Measurements from ENCODE around the gene SPEG. TPM values are rescaled to one million over a fixed set of nuclear protein-coding genes. Genes with fewer than 3 reads are reported as not detected.

SPEG gene
- total RNA-seq, 1 experiment from 2014 or later, result 23.3 TPM

DNA sequence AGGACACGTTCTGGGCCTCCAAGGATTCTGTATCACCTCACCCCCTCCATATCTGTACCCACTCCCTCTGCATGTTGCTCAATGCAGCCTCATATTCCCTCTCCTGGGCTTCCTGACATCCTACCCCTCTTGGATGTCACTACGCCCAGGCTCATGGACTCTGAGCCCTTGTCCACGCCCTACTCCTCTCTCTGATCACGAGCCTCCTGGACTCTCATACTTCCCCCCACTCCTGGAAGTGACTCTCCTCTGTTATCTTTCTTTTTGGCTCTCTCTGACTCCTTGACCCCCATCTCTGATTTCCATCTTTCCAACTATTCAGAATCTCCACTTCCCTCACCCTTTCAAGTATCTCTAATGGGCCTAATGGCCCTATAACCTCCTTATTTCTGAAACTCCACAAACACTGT lies 111.3 kb downstream of the SPEG start:
- CTCF ChIA-PET, result interaction anchor here (1.0 to 2.0 kb wide), 2 partner anchors 15 to 16 kb away, joined by 4 read pairs; no protein-coding TSS in a partner anchor

GRCh38 chr2:219547621-219548020 lies 113.0 kb downstream of the SPEG start:
- no TSS peak for BruUV-seq (replicated peaks)
- DNase-seq (ENCODE audit: unreplicated experiment), result no peak
- TF ChIP-seq CTCF (IDR thresholded peaks at IDR 0.05; ENCODE audit: unreplicated experiment), result no peak
- no peak overlapping the region for H3K27ac Mint-ChIP-seq (ENCODE audit: low read depth, unreplicated experiment)
- no peak overlapping the region for H3K4me3 Mint-ChIP-seq (ENCODE audit: unreplicated experiment)
- POLR2A ChIA-PET, result no interaction called here
- intact Hi-C loops (cut with micrococcal nuclease), result no loop called here
- H3K9me3 Mint-ChIP-seq (ENCODE audit: unreplicated experiment), result no peaks in the 10 kb centered on the region
- no peaks in the 10 kb centered on the region for H3K27me3 Mint-ChIP-seq (ENCODE audit: insufficient read depth, unreplicated experiment)
- CTCF ChIA-PET, result interaction anchor here (0.6 to 3.0 kb wide), 3 partner anchors 12 to 1391 kb away, joined by 3 to 21 read pairs (median 3); no protein-coding TSS in a partner anchor
- no peaks in the 10 kb centered on the region for H3K36me3 Mint-ChIP-seq (ENCODE audit: insufficient read depth, unreplicated experiment)
- H3K4me1 Mint-ChIP-seq (ENCODE audit: insufficient read depth, unreplicated experiment), result peaks cover 12% of the 10 kb centered on the region

More for the DNA sequence above, 111.3 kb downstream of the SPEG start:
- intact Hi-C loops (cut with micrococcal nuclease), result no loop called here
- Mint-ChIP-seq H3K27ac (ENCODE audit: low read depth, unreplicated experiment) (no peak overlapping the region), H3K36me3 (ENCODE audit: insufficient read depth, unreplicated experiment) (peaks cover 8% of the 10 kb centered on the region), H3K27me3 (ENCODE audit: insufficient read depth, unreplicated experiment) (no peaks in the 10 kb centered on the region), H3K4me3 (ENCODE audit: unreplicated experiment) (no peak overlapping the region), H3K4me1 (ENCODE audit: insufficient read depth, unreplicated experiment) (peaks cover 15% of the 10 kb centered on the region), H3K9me3 (ENCODE audit: unreplicated experiment) (no peaks in the 10 kb centered on the region)
- BruUV-seq (replicated peaks), result no TSS peak
- POLR2A ChIA-PET, result no interaction called here
- no peak for DNase-seq (ENCODE audit: unreplicated experiment)
- no peak for TF ChIP-seq CTCF (IDR thresholded peaks at IDR 0.05; ENCODE audit: unreplicated experiment)

Other genes starting within 250 kb of the SPEG start
- gene ZFAND2B, start 228.1 kb upstream of the SPEG start, total RNA-seq (2022), result 61.0 and 73.1 TPM in 2 replicates
- 13.8 and 18.8 TPM in 2 replicates for gene ABCB6, start 215.9 kb upstream of the SPEG start, total RNA-seq (2022)
- 52.1 and 60.8 TPM in 2 replicates for gene ATG9A, start 205.2 kb upstream of the SPEG start, total RNA-seq (2022)
- 45.5 and 45.6 TPM in 2 replicates for gene ANKZF1, start 205.0 kb upstream of the SPEG start, total RNA-seq (2022)
- gene GLB1L, start 189.4 kb upstream of the SPEG start, total RNA-seq (2022), result 4.9 and 7.5 TPM in 2 replicates
- gene STK16, start 189.4 kb upstream of the SPEG start, total RNA-seq (2022), result 33.4 and 42.7 TPM in 2 replicates
- not detected in 2 replicates for gene TUBA4B, start 181.6 kb upstream of the SPEG start, total RNA-seq (2022)
- gene TUBA4A, start 180.9 kb upstream of the SPEG start, total RNA-seq (2022), result 37.2 and 80.5 TPM in 2 replicates
- 58.2 and 59.8 TPM in 2 replicates for gene DNAJB2, start 155.5 kb upstream of the SPEG start, total RNA-seq (2022)
- gene PTPRN, start 125.4 kb upstream of the SPEG start, total RNA-seq (2022), result not detected in 2 replicates
- gene RESP18, start 102.1 kb upstream of the SPEG start, total RNA-seq (2022), result not detected in 2 replicates
- 81.3 and 81.5 TPM in 2 replicates for gene DNPEP, start 46.9 kb upstream of the SPEG start, total RNA-seq (2022)
- not detected in 2 replicates for gene DES, start 16.5 kb upstream of the SPEG start, total RNA-seq (2022)
- gene GMPPA, start 64.0 kb downstream of the SPEG start, total RNA-seq (2022), result 70.7 and 80.2 TPM in 2 replicates
- 0.17 TPM in 1 of 2 replicates, not detected in the other for gene ASIC4, start 79.6 kb downstream of the SPEG start, total RNA-seq (2022)
- gene CHPF, start 109.0 kb downstream of the SPEG start, total RNA-seq (2022), result 81.2 and 105 TPM in 2 replicates
- 5.3 and 6.3 TPM in 2 replicates for gene TMEM198, start 109.2 kb downstream of the SPEG start, total RNA-seq (2022)
- 29.0 and 29.8 TPM in 2 replicates for gene OBSL1, start 136.7 kb downstream of the SPEG start, total RNA-seq (2022)
- gene INHA, start 137.5 kb downstream of the SPEG start, total RNA-seq (2022), result 1.2 and 2.2 TPM in 2 replicates
- gene STK11IP, start 163.0 kb downstream of the SPEG start, total RNA-seq (2022), result 24.2 and 26.5 TPM in 2 replicates
- 4.2 and 4.7 TPM in 2 replicates for gene SLC4A3, start 192.8 kb downstream of the SPEG start, total RNA-seq (2022)

Measured in MCF 10A (cell line).